Tongue (tissue), 2 donors: ENCODE results near the gene GPC5. TPM values are rescaled to one million over a fixed set of nuclear protein-coding genes. Genes with fewer than 3 reads are reported as not detected.
A peak's percentile ranks its signal among the peaks of the same experiment; 100 is the strongest.
"Not testable (repeated sequence)": the region's sequence is repeated elsewhere in the genome, so short reads cannot be mapped to it uniquely, and the experiment has no call there.

Experiments
- DNase-seq: peaks from one replicate; pipeline ENCODE4 v3.0.0-alpha.2; 2015
- total RNA-seq: library from RNA; depleted of rRNA; stranded (reverse); fragments of >200 nt; gene quantifications from one replicate; pipeline ENCODE4 v1.2.3, GENCODE V29; 2014

Gene GPC5
- total RNA-seq, 1 donor from 2014 or later: 5.4 TPM

- no peak for DNase-seq
Measured at GRCh38 chr13:91657283-91657682, 258.9 kb downstream of the GPC5 start.

- DNase-seq: peak; percentile 5
Measured at GRCh38 chr13:91659256-91660075, 261.0 kb downstream of the GPC5 start.

- no peak for DNase-seq
Measured at GRCh38 chr13:91660076-91660415, 261.6 kb downstream of the GPC5 start.

GRCh38 chr13:91661692-91662490 is 263.5 kb downstream of the GPC5 start:
- DNase-seq: no peak

- DNase-seq: no peak
Measured at GRCh38 chr13:91664039-91664438, 265.6 kb downstream of the GPC5 start.

GRCh38 chr13:91667486-91667885 is 269.1 kb downstream of the GPC5 start:
- no peak for DNase-seq

- no peak for DNase-seq
Measured at GRCh38 chr13:91668866-91669495, 270.6 kb downstream of the GPC5 start.

- not testable (repeated sequence) for DNase-seq
Measured at GRCh38 chr13:91674347-91674746, 275.9 kb downstream of the GPC5 start.

- DNase-seq: no peak
Measured at GRCh38 chr13:91684746-91685145, 286.3 kb downstream of the GPC5 start.

- no peak for DNase-seq
Measured at GRCh38 chr13:91690944-91691343, 292.5 kb downstream of the GPC5 start.

- no peak for DNase-seq
Measured at GRCh38 chr13:91693466-91693865, 295.0 kb downstream of the GPC5 start.

- DNase-seq: no peak
Measured at GRCh38 chr13:91698308-91698707, 299.9 kb downstream of the GPC5 start.

GRCh38 chr13:91698767-91699166 is 300.3 kb downstream of the GPC5 start:
- no peak for DNase-seq

- DNase-seq: no peak
Measured at GRCh38 chr13:91699863-91700262, 301.4 kb downstream of the GPC5 start.

GRCh38 chr13:91701975-91702374 is 303.6 kb downstream of the GPC5 start:
- DNase-seq: no peak

GRCh38 chr13:91702411-91702810 is 304.0 kb downstream of the GPC5 start:
- DNase-seq: no peak

GRCh38 chr13:91704398-91704797 is 306.0 kb downstream of the GPC5 start:
- DNase-seq: no peak

GRCh38 chr13:91708558-91708957 is 310.1 kb downstream of the GPC5 start:
- DNase-seq: no peak

GRCh38 chr13:91709180-91709579 is 310.8 kb downstream of the GPC5 start:
- DNase-seq: no peak

GRCh38 chr13:91710733-91711132 is 312.3 kb downstream of the GPC5 start:
- DNase-seq: no peak

- no peak for DNase-seq
Measured at GRCh38 chr13:91714855-91715254, 316.4 kb downstream of the GPC5 start.

- DNase-seq: no peak
Measured at GRCh38 chr13:91716436-91717065, 318.1 kb downstream of the GPC5 start.

GRCh38 chr13:91719033-91719432 is 320.6 kb downstream of the GPC5 start:
- no peak for DNase-seq
